K562 (cell line): ENCODE data around the gene MOCS3. TPM values are rescaled to one million over a fixed set of nuclear protein-coding genes. Genes with fewer than 3 reads are reported as not detected.

Source experiments
- AFF1 ChIP-seq, 2 experiments: fragments of 450-650 bp; IDR thresholded peaks; 2 replicates each; pipeline ENCODE4 v1.6.1; 2018; ENCODE audit warnings: mild to moderate bottlenecking in 2 of 2, low read depth in 1 of 2; ENCODE audit not compliant: partially characterized antibody in 2 of 2
- C11orf30 ChIP-seq: fragments of 450-650 bp; IDR thresholded peaks from 2 replicates; pipeline ENCODE4 v1.6.1; 2016; ENCODE audit warnings: low read depth, mild to moderate bottlenecking
- MAZ ChIP-seq, 2 experiments: fragments of 450-650 bp in 1 of 2; sonication (generic) in 1 of 2; formaldehyde crosslinking; IDR thresholded peaks in 1 of 2; conservative IDR thresholded peaks in 1 of 2; 2 replicates each; pipeline versions ENCODE4 v1.4.0 to v1.5.0; 2020; ENCODE audit warnings: mild to moderate bottlenecking in 1 of 2, missing genetic modification reagents in 1 of 2
- NONO ChIP-seq, 2 experiments: fragments of 200-400 bp in 1 of 2; fragments of 450-650 bp in 1 of 2; formaldehyde crosslinking in 1 of 2; IDR thresholded peaks; 2 replicates each; pipeline ENCODE4 v1.6.1; 2017; ENCODE audit warnings: low read depth in 2 of 2, mild to moderate bottlenecking in 2 of 2, moderate library complexity in 2 of 2, low read length in 1 of 2
- POLR2B ChIP-seq: fragments of 450-650 bp; IDR thresholded peaks from 2 replicates; pipeline ENCODE4 v1.6.1; 2018; ENCODE audit warnings: low read depth; ENCODE audit not compliant: partially characterized antibody
- U2AF1 ChIP-seq: fragments of 200-400 bp; formaldehyde crosslinking; optimal IDR thresholded peaks from 2 replicates; pipeline ENCODE3; 2017; ENCODE audit warnings: mild to moderate bottlenecking, low read depth, low read length, moderate library complexity
- WHSC1 ChIP-seq: IDR thresholded peaks from one replicate; pipeline ENCODE4 v1.6.1; 2012; ENCODE audit warnings: low read length, control low read depth, inconsistent platforms
- ZBED1 ChIP-seq: IDR thresholded peaks from 2 replicates; pipeline ENCODE4 v1.6.1; 2014
- ZNF707 ChIP-seq: fragments of 250-450 bp; sonication (Bioruptor Pico); conservative IDR thresholded peaks from 2 replicates; pipeline ENCODE4 v1.8.0; 2022; ENCODE audit warnings: inconsistent platforms, mild to moderate bottlenecking, moderate library complexity
- polyA plus RNA-seq, 8 experiments: library from polyadenylated mRNA; depleted of rRNA in 4 of 8; stranded (reverse) in 5 of 8; unstranded in 3 of 8; fragments of >200 nt; fragmentation: Nextera tagmentation in 2 of 8; fragmentation: Illumina TruSeq in 1 of 8; extraction: Ambion mirVana in 2 of 8; extraction: Trizol in 1 of 8; gene quantifications; 2 replicates each; pipeline versions ENCODE4 v1.2.1 to v1.2.3, GENCODE V29; 2011 to 2014; ENCODE audit warnings: inconsistent platforms in 1 of 8, missing spikeins in 1 of 8
- total RNA-seq, 7 experiments: library from RNA; depleted of rRNA in 6 of 7; stranded (reverse); fragments of >200 nt in 6 of 7; fragmentation: Illumina TruSeq in 2 of 7; extraction: Trizol in 2 of 7; gene quantifications; 2 replicates each; pipeline versions ENCODE4 v1.2.1 to v1.2.3, GENCODE V29; 2011 to 2021; ENCODE audit warnings: low replicate concordance in 1 of 7
- TF ChIP-seq, protein P1 (sequence below), 2 experiments: fragments of 450-650 bp; IDR thresholded peaks; 2 replicates each; pipeline ENCODE4 v1.6.1; 2016; ENCODE audit warnings: mild to moderate bottlenecking in 2 of 2, borderline replicate concordance in 1 of 2, low read depth in 1 of 2, moderate library complexity in 1 of 2
- TF ChIP-seq, protein P2 (sequence below), 2 experiments: IDR thresholded peaks; 2 replicates each; pipeline ENCODE4 v1.6.1; 2011; ENCODE audit warnings: borderline replicate concordance in 1 of 2, control low read depth in 1 of 2, low read depth in 1 of 2, low read length in 1 of 2, mild to moderate bottlenecking in 1 of 2, mixed read lengths in 1 of 2, moderate library complexity in 1 of 2; ENCODE audit not compliant: insufficient read depth in 1 of 2, insufficient read length in 1 of 2, poor library complexity in 1 of 2, severe bottlenecking in 1 of 2; ENCODE audit errors: extremely low read depth in 1 of 2

Gene MOCS3
- total and polyA plus RNA-seq, 9 of the 15 experiments (the other 6 are each of a cell fraction or from before 2014, with no cell fraction given) = 0.70 to 6.2 (median 2.9) TPM

DNA sequence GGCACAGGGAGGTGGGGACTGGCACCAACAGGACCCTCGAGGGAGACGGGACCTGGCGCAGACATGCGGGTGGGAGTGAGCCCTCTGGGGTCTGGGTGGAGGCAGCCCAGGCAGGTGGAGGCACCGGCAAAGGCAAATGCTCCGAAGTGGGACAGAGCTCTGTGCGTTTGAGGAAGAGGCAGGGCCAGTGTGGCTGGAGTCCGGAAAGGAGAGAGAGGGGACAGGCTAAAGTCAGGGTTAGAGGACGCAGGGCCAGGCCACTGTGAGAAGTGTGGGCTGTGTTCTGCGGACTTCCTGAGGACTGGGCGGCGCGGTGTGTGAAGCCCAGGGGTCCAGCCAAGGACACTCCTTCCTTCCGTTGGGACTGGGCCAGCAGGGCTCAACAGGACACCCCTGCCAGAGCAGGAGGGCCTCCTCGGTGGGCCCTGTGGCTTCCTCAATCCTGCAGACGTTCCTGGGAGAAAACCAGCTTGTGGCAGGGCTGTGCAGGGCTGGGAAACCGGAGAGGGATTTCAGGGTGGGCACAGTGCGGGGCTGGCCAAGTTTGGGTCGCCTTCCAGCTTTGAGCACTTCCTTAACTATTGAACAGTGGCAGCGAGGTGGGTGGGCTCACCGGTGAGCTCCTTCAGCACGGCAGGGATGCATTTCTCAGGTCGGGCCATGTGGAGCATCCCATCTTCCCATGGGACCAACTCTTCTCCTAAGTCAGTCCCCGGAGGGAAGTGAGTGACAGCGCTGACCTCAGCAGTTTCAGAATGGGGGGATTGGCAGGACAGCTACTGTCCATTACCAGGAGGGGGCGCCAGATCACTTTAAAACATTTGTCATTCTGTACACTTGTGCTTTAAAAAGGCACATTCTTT lies 22.5 kb downstream of the MOCS3 start (continued):
- TF ChIP-seq, protein P1, sequence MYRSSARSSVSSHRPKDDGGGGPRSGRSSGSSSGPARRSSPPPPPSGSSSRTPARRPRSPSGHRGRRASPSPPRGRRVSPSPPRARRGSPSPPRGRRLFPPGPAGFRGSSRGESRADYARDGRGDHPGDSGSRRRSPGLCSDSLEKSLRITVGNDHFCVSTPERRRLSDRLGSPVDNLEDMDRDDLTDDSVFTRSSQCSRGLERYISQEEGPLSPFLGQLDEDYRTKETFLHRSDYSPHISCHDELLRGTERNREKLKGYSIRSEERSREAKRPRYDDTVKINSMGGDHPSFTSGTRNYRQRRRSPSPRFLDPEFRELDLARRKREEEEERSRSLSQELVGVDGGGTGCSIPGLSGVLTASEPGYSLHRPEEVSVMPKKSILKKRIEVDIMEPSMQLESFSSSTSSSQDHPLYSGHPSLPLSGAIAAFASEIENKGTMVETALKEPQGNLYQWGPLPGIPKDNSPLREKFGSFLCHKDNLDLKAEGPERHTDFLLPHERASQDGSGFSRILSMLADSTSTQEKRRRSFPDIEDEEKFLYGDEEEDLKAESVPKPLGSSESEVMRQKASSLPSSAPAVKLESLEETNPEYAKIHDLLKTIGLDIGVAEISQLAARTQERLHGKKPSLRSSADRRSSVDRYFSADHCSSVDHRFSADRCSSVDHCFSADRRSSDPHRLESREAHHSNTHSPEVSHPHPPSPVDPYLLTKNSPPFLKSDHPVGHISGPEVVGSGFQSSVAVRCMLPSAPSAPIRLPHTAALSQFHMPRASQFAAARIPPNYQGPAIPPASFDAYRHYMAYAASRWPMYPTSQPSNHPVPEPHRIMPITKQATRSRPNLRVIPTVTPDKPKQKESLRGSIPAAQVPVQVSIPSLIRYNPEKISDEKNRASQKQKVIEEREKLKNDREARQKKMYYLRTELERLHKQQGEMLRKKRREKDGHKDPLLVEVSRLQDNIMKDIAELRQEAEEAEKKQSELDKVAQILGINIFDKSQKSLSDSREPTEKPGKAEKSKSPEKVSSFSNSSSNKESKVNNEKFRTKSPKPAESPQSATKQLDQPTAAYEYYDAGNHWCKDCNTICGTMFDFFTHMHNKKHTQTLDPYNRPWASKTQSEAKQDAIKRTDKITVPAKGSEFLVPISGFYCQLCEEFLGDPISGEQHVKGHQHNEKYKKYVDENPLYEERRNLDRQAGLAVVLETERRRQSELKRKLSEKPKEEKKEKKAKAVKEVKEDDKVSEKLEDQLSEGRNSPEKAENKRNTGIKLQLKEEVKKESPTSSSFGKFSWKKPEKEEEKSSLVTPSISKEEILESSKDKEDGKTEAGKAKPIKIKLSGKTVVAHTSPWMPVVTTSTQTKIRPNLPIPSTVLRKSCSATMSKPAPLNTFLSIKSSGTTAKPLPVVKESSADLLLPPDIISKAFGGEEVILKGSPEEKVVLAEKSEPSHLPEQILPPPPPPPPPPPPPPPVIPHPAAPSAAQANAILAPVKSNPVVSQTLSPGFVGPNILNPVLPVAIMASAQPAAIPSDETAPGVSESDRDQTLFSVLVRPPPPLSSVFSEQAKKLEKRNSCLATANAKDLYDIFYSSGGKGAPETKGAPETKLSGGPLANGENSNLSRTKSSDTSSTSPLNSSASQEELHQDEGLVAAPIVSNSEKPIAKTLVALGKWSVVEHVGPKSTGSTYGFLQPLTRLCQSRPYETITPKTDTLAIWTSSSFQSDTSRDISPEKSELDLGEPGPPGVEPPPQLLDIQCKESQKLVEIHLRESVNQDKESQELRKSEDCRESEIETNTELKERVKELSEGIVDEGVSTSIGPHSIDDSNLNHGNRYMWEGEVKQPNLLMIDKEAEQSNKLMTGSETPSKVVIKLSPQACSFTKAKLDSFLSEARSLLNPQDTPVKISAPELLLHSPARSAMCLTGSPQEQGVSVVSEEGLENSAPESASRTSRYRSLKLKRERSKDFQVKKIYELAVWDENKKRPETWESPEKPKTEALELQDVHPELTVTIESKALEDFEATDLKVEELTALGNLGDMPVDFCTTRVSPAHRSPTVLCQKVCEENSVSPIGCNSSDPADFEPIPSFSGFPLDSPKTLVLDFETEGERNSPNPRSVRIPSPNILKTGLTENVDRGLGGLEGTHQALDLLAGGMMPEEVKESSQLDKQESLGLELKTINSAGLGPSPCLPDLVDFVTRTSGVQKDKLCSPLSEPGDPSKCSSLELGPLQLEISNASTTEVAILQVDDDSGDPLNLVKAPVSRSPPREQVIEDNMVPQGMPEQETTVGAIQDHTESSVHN (IDR thresholded peaks at IDR 0.05; ENCODE audit: borderline replicate concordance in 1 of 2, low read depth in 1 of 2) = no peak
- TF ChIP-seq, protein P2, sequence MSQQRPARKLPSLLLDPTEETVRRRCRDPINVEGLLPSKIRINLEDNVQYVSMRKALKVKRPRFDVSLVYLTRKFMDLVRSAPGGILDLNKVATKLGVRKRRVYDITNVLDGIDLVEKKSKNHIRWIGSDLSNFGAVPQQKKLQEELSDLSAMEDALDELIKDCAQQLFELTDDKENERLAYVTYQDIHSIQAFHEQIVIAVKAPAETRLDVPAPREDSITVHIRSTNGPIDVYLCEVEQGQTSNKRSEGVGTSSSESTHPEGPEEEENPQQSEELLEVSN (IDR thresholded peaks at IDR 0.05; ENCODE audit: borderline replicate concordance in 1 of 2, extremely low read depth in 1 of 2, insufficient read depth in 1 of 2, insufficient read length in 1 of 2, low read depth in 1 of 2, low read length in 1 of 2, poor library complexity in 1 of 2, severe bottlenecking in 1 of 2) = no peak
- TF ChIP-seq AFF1 (IDR thresholded peaks at IDR 0.05; ENCODE audit: low read depth in 1 of 2, partially characterized antibody in 2 of 2) (no peak), MAZ (CRISPR knock-in tag; conservative IDR thresholded peaks at IDR 0.05 in 1 of 2, IDR thresholded peaks at IDR 0.05 in 1 of 2) (no peak), ZNF707 (CRISPR knock-in tag) (no peak), U2AF1 (no peak), WHSC1 (no peak), NONO (IDR thresholded peaks at IDR 0.05; ENCODE audit: low read depth in 2 of 2, low read length in 1 of 2) (no peak), ZBED1 (no peak), C11orf30 (peak; percentile 97), POLR2B (no peak)
